HG03097 (cell line): ENCODE results near the gene TLE5.
"Not testable (repeated sequence)": the region's sequence is repeated elsewhere in the genome, so short reads cannot be mapped to it uniquely, and the experiment has no call there.

Experiments
- ATAC-seq: cut with Tn5 transposase; IDR thresholded peaks from one replicate; pipeline ENCODE4 v1.9.1; 2021; ENCODE audit not compliant: unreplicated experiment, low FRiP score

TLE5 gene

DNA sequence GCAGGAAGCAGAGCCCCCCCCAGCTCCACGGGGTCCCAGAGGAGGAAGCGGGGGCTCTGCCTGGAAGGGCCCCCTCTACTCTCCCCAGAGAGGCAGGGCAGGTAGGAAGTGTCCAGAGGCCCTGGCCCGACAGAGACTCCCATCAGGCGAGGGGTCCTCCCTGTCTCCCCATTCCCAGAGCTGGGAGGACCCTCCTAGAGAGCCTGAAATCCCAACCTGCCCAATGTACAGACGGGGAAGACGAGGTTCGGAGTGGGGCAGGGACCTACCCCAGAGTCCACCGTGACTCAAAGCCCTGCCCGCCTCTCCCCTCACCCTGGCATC is 34.4 kb downstream of the TLE5 start:
- ATAC-seq: no peak

DNA sequence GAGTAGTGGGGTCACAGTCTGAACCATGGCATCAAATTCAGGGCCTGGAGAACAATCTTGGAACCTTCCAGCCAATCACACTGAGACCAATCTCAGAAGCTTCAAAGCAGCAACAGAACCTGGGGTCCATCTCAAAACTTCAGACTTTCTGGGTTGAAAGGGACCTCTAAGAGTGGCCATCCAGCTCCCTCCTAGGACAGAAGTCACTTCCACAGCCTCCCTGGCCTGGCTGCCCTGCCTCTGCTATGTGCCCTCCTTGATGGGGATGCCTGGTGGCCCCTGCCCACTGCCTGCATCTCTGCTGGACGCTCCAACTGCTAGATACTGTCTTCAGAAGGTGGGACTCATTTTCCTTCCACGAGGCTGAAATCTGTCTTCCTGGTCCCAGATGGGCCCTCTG is 35.0 kb downstream of the TLE5 start:
- no peak for ATAC-seq

DNA sequence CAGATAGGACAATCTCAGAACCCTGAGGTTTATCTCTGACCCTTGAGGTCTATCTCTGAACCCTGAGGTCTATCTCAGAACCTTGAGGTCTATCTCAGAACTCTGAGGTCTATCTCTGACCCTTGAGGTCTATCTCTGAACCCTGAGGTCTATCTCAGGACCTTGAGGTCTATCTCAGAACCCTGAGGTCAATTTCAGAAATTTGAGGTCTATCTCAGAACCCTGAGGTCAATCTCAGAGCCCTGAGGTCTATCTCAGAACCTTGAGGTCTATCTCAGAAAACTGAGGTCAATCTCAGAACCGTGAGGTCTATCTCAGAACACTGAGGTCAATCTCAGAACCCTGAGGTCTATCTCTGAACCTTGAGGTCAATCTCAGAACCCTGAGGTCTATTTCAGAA is 35.5 kb downstream of the TLE5 start:
- ATAC-seq: no peak

DNA sequence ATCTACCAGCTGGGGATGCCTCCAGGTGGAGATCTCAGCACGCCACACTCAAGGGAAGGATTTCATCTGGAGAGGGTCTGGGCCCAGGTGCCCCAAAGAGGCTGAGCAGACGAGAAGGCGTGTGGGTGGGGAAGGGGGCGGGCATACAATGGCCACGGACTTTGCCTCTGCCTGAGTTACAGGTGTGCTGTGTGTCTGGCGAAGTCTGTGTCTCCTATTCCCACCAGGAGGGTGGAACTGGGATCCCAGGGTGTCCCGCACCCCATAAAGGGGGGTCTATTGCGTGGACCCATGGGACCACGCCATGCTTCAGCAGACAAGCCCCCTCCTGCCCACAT is 36.8 kb downstream of the TLE5 start:
- no peak for ATAC-seq

DNA sequence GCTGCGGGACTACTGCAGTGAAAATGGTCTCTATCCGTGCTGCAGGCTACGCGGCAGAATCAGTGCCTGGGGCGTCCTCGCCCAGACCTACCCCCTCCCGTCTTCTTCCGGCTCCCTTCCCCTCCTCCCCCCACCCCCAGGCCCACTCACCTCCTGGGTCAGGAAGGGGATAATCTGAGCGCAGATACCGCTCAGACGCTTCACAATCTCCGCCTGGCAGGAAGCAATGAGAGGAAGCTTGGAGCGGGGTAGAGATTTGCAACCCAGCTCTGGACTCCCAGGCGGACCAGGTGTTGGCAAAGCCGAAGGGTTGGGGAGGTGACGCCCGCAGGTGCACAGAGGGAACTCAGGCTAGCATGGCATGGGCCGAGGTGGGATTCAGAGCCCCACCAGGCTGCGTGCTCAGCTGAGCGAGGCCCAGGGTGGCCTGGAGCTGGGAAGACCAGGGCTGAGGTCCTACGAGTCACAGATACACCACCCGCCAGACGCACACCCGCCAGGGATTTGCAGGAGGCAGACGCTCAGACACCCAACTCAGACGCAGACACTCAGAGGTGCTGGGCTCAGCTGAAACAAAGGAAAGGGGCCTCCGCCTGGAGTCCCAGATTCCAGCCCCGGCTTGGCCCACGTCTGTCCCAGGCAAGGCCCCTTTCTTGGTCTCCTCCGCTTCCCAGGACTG is 37.3 kb downstream of the TLE5 start:
- no peak for ATAC-seq

DNA sequence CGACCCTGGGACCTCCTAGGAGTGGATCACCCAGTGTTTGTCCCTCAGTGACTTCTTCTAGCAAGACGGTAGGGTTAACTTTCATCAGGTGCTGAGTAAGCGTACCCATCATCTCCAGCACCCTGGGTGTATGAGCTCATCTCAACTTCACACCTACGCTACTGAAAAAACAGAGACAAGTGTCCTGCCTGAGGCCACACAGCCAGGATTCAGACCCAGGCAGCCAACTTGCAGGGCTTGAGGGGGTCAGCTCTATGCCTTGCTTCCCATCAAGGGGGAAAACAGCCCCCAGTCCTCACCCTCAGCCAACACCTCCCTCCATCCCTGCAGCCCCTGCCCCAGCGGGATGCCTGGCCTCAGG is 37.8 kb downstream of the TLE5 start:
- no peak for ATAC-seq

DNA sequence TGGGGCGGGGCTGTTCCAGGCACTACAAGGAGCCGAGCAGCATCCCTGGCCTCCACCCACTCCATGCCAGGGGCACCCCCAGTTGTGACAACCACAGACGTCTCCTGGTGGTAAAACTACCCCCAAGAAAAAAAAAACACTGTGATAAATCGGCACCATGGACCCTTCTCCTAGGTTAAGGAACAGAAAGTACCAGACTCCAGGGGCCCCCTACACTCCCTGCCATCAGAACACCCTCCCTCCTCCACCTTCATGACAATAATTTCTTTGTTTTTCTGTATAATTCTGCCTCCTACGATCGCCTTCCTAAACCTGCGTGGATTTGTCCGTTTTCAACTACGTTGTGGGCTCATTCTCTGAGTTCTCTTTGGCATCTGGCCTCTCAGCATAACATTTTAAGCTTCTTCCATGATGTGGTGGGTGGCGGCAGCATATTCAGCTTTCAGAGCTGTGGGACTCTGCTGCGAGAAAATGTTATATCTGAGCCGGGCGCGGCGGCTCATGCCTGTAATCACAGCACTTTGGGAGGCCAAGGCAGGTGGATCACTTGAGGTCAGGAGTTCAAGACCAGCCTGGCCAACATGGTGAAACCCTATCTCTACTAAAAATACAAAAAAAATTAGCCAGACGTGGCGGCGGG is 41.9 kb downstream of the TLE5 start:
- no peak for ATAC-seq

DNA sequence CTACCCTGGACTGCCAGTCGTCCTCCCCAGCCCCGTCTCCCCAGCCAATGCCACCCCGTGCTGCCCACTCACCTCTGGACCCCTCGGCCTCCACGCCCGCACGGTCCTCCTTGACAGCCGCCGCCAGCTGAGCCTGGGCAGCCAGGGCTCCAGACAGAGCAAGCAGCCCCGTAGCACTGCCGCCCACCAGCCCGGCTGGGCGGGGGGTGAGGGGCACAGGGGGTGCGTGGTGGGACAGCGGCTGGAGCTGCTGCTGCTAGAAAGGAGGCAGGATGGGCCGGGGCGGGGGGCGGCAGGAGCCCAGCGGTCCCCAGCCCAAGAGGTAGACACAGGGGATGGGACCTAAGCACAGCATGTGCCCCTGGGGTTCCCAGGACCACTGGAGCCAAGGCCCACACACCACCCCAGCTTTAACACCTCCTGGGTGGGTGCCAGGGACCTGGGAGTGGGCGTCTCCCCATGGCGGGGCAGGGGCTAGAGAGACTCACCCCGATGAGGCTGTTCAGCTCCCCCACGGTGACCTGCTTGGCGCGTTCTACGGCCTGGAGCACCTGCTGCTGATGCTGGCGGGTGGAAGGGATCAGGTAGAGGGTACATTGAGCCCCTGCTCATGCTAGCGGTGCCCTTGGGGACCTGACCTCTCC is 43.0 kb downstream of the TLE5 start:
- ATAC-seq: no peak

DNA sequence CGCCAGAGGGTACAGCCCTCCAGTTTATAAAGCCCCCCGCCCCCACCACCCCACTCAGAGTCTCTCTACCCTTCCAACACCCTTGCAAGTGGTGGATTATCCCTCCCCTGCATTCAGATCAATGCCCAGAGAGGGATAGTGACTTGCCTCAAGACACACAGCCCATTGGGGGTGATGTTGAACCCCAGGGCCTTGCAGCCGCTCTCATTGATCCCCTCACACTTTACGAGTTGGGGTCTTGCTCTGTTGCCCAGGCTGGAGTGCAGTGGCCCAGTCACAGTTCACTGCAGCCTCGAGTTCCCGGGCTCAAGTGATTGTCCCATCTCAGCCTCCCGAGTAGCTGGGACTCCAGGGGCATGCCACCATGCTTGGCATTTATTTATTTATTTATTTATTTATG is 44.4 kb downstream of the TLE5 start:
- ATAC-seq: no peak

DNA sequence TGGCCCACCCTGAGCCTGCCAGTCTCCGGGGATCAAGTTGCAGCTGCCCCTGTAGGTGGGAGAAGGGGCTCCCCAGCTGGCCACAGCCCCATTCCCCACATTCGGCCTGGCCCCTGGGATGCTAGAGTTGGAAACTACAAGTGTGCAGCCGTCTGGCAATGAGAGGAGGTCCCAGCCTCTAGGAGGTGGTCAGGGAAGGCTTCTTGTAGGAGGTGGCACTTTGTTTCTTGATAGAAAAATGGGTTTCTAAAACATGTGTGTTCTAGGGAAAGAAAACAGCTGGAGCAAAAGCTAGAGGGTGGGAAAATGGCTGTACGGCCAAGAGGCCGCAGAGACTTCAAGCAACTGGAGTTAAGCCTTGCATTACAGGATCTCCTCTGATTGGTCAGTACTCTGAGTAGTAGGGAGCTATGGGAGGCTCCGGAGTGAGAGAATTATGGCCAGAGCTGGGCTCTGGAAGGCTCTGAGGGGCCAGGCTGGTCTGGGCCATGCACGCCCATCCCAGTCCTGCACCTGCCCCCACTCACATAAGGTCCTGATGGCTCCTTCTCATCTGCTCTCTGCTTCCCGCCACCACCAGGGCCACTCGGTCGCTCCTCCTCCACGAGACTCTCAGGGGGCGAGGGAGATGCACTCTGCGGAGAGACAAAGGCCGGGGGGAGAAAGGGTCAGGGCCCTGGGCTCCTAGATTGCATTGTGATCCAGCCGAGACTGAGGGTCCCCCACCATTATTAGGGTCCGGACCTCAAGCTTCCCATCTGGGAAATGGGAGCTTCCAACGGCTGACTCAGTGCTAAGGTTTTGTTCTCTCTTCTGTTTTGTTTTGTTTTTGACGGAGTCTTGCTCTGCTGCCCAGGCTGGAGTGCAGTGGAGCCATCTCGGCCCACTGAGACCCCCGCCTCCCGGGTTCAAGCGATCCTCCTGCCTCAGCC is 46.9 kb downstream of the TLE5 start:
- ATAC-seq: no peak

DNA sequence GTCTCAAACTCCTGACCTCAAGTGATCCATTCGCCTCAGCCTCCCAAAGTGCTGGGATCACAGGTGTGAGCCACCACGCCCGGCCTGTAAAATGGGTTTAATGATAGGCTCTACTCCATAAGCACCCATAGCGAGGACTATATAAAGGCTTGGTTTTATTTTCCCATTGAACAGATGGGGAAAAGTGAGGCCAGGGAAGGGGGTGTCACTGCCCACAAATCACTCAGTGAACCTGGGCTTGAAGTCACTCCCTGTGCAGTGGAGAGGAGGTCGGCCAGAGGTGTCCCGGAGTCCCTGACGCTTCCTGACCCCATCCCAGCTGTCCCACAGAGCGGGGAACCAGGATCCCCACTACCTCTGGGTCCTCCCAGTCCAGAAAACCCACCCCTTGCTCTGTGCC is 48.2 kb downstream of the TLE5 start:
- no peak for ATAC-seq

DNA sequence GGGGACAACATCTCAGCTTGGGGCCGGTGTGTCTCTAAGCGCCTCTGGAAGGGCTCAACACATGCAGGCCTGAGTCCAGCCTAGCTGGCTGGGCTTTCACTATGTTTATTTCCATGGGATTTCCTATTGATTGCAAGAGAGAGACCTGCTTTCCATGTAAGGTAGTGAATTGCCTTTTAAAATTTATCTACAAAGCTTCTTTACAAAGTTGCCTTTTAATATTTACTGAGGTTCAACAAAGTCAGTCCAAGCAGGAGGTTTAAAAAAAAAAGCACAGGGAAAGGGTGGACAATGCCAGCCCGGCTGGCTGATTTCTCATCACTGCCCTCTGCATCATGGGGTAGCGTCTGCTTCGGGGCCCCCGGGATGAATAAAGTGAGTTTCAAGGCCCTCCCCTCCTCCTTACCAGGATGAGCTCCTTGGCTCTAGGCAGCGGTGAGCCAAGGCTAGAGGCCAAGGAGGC is 49.0 kb downstream of the TLE5 start:
- no peak for ATAC-seq

DNA sequence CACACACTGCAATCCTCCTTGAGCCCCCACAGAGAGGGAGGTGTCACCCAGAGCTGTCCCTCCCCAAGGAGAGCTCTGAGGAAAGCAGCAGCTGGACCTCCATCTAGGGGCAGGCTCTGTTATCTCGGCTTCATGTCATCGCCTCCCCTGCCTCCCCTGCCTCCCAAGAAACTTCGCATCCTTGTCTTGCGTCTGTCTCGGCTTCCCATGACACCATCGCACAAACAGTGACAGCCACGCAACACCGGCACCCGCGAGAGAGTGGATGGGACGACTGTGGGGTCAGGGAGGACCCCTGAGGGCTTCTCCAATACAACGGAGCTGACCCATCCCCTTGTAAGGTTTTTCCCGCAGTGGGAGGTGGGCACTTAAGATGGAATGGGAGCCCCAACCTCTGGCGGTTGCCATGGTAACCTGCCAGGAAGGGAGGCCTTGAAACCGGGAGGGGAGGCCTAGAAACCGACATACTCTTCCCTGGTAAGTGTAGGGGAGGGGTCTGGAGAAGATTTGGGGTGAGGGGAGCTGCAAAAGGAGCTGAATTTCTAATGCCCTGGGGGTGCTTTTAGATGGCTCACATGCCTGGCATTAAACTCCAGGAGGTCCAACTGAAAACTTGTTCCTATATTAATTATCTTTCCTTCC is 49.6 kb downstream of the TLE5 start:
- no peak for ATAC-seq

DNA sequence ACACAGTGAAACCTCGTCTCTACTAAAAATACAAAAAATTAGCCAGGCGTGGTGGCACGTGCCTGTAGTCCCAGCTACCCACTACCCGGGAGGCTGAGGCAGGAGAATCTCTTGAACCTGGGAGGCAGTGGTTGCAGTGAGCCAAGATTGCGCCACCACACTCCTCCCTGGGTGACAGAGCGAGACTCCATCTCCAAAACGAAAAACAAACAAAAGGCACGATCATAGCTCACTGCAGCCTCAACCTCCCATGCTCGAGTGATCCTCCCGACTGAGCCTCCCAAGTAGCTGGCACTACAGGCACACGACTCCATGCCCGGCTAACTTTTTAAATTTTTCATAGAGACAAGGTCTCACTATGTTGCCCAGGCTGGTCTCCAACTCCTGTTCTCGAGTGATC is 50.2 kb downstream of the TLE5 start:
- ATAC-seq: not testable (repeated sequence)

DNA sequence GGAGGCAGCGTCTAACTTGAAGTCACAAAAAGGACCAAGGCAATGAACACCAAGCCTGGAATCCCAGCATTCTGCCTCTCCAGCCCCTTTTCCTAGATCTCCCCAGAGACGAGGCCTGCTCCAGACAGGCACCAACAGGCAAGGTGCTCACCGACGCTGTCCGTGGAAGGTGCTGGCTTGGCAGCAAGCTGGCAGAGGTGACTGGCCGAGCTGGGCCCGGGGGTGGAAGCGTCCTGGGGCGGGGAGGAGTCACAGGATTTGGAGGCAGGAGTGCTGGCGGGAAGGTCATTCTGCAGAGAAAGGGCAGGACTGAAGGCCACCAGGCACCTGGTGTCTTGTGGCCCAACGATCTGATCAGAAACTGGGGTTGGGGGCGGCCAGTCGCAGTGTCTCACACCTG is 51.4 kb downstream of the TLE5 start:
- no peak for ATAC-seq

DNA sequence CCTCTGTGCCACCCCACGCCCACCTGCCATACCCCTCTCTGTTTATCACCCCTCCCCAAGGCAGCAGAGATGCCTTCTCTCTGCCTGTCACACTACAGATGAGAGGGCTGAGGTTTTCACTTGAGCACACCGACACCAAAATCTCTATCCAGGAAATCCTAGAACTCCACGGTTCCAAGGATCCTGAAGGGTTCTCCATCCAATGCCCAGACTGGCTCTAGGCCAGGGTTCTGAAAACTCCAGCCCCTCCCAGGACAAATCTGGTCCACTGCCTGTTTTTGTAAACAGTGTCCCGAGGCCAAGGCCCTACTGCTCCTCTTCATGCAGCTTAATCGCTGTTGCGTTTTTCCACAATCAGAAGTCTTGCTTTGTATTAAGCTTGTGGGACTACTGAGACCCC is 53.3 kb downstream of the TLE5 start:
- ATAC-seq: no peak

DNA sequence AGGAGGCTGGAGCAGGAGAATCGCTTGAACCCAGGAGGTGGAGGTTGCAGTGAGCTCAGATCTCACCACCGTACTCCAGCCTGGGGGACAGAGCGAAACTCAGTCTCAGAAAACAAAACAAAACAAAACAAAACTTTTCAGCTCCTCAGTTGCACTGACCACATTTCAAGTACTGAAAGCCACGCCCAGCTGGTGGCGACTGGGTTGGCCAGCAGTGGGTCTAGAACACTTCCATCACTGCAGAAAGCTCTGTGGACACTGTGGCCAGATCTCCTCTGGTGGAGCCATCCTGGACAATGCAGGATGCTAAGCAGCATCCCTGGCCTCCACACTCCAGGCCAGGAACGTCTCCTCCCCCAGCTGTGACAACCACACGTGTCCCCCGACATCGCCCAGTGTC is 54.3 kb downstream of the TLE5 start:
- no peak for ATAC-seq

DNA sequence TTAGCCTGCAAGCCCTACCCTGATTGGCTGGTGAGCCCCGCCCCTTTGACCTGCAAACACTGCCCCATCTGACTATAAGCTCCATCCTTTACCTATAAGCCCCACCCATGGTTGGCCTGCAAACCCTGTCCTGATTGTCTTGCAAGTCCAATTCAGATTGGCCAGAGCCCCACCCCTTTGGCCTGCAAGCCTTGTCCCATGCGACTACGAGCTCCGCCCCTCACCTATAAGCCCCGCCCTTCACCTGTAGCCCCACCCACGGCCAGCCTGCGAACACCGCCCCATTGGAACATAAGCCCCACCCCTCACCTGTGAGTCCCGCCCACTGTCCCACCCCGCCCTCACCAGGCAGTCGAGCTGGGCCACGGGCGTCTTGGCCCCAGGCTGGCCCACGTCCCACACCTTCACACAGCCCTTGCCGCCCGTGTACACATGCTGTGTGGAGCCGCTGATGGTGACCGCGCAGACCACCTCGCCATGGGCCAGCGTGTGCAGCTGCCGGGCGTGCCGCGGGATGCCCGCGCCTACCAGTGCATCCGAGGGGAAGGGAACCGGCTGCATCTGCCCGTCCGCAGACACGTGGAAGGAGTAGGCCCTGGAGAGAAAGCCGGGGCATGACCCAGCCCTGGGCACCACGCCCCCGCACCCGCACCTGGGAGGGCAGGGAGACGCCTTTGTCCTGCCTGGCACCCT is 56.1 kb downstream of the TLE5 start:
- ATAC-seq: no peak

DNA sequence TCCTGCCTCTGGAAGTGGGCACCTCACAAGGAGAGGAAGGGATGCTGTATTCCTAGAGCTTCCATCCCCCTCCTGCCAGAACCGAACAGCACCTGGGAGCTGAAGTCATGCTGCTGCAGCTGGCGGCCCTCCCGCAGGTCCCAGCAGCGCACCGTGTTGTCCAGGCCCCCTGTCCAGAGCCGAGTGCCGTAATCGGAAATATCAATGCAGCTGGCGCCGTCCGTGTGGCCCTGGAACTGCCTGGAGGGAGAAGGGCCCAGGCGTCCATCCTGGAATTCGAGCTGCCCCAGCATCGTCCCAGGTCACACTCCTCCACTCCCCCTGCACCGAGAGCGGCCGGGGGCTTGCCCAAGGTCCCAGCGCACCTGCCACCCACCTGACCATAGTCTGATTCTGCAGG is 57.0 kb downstream of the TLE5 start:
- ATAC-seq: no peak

DNA sequence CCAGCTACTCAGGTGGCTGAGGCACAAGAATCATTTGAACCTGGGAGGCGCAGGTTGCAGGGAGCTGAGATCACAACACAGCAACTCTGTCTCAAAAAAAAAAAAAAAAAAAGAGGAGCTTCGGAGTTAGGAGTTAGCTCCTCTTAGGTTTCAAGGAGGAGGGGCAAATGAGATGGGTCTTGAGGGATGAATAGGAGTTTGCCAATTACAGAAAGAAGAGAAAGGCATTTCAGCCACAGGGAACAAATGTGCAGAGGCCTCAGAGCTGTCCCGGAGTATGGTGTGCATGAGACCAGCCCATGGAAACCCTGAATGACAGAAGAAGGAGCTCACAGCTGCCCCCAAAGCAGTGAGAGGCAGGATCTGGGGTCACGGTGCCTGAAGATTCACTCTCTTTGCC is 57.8 kb downstream of the TLE5 start:
- no peak for ATAC-seq
